ENCODE data around the gene LYST. TPM values are rescaled to one million over a fixed set of nuclear protein-coding genes. Genes with fewer than 3 reads are reported as not detected.

Gene LYST
- total RNA-seq, 1 donor: 88.9 TPM

GRCh38 chr1:235646463-235646862 is 220.2 kb downstream of the LYST start:
- no peak for DNase-seq (ENCODE audit: low read depth)
- H3K4me3 ChIP-seq (ENCODE audit: low read depth, low read length): no peak overlapping the region
- TF ChIP-seq, protein P1, sequence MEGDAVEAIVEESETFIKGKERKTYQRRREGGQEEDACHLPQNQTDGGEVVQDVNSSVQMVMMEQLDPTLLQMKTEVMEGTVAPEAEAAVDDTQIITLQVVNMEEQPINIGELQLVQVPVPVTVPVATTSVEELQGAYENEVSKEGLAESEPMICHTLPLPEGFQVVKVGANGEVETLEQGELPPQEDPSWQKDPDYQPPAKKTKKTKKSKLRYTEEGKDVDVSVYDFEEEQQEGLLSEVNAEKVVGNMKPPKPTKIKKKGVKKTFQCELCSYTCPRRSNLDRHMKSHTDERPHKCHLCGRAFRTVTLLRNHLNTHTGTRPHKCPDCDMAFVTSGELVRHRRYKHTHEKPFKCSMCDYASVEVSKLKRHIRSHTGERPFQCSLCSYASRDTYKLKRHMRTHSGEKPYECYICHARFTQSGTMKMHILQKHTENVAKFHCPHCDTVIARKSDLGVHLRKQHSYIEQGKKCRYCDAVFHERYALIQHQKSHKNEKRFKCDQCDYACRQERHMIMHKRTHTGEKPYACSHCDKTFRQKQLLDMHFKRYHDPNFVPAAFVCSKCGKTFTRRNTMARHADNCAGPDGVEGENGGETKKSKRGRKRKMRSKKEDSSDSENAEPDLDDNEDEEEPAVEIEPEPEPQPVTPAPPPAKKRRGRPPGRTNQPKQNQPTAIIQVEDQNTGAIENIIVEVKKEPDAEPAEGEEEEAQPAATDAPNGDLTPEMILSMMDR (IDR thresholded peaks at IDR 0.05; ENCODE audit: insufficient read depth, low read depth, low read length): no peak

- TF ChIP-seq, protein P1 (IDR thresholded peaks at IDR 0.05; ENCODE audit: insufficient read depth, low read depth, low read length): no peak
- H3K4me3 ChIP-seq (ENCODE audit: low read depth, low read length): no peak overlapping the region
- no peak for DNase-seq (ENCODE audit: low read depth)
Observed at GRCh38 chr1:235644693-235645305, 221.9 kb downstream of the LYST start.

DNA sequence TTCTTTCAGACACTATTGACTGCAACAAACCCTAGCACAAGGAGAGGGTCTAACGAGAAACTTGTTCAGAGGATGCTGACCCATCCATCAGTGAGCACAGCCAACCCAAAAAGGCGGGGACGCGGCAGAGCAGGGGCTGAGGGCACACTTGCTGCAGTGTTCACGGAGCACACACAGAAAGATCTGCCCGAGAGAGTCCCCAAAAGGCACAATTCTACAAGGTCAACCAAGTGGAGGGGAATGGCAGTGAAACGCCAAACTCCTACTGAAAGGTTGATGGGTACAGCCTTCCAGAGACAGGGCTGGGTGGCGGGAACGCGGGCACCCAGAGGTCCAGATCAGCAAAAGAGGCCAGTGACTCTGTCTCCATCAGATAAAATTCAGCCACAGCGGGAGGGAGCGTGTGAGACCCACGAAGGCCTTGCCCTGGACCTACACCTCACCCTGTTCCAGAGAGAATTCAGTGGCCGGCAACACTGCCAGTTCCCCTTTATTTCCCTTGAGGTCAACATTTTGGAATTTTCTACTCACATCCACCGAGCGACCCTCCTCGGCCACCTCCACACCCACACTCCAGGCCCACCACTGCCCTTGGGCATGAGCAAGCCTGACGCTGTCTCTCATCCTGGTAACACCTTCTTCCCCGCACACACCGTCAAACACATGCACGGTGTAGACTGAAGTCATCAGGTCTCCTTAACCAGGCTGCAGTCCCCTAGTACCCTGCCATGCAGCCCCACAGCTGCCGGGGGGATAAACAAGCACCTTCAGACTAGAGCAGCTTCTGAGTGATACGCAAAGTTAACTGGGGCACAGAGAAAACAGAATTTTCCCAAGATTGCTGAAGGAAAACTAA is 222.6 kb downstream of the LYST start:
- DNase-seq (ENCODE audit: low read depth): no peak
- H3K4me3 ChIP-seq (ENCODE audit: low read depth, low read length): no peak overlapping the region
- TF ChIP-seq, protein P1 (IDR thresholded peaks at IDR 0.05; ENCODE audit: insufficient read depth, low read depth, low read length): no peak

DNA sequence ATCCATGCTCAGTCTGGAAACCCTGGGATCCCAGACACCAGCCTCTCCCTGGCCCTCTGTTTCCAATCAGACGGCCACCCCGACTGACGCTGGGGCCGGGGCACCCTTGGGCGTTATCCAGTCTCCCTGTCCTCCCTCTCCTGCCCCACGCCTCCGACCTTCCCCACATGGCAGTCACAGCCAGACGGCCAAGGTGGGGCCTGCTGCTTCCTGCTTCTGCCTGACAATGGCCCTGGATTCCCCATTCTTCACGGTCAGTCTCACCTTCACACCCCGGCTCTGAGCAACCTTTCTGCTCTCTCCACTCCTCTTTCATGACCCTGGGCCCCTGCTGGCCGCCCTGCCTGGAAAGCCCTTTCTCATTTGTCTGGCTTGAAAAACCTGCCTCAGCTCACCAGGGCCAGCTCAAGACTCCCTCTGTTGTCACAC is 223.7 kb downstream of the LYST start:
- TF ChIP-seq, protein P1 (IDR thresholded peaks at IDR 0.05; ENCODE audit: insufficient read depth, low read depth, low read length): no peak
- no peak overlapping the region for H3K4me3 ChIP-seq (ENCODE audit: low read depth, low read length)
- DNase-seq (ENCODE audit: low read depth): no peak

GRCh38 chr1:235642011-235642942 is 224.4 kb downstream of the LYST start:
- TF ChIP-seq, protein P1 (IDR thresholded peaks at IDR 0.05; ENCODE audit: insufficient read depth, low read depth, low read length): no peak
- DNase-seq (ENCODE audit: low read depth): peak; percentile 68
- no peak overlapping the region for H3K4me3 ChIP-seq (ENCODE audit: low read depth, low read length)

DNA sequence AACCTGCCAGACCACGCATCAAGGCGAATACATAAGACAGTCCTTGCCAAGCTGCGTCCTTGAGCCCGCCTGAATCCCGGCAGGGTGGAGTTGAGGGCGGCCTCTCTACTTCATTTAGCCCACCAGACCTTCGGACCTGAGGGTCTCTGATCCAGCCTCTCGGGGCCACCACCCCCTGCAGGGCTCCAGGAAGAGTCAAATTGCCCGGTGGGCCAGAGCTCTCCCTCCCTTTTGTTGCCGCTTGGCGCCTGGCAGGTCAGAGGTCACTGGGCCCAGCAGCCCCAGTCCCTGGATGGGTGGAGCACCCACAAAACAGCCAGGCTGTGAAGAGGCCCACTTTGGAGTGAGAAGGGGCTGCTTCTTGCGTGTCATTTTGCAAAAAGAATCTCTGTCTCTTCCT is 226.1 kb downstream of the LYST start:
- H3K4me3 ChIP-seq (ENCODE audit: low read depth, low read length): no peak overlapping the region
- no peak for DNase-seq (ENCODE audit: low read depth)
- TF ChIP-seq, protein P1 (IDR thresholded peaks at IDR 0.05; ENCODE audit: insufficient read depth, low read depth, low read length): no peak

Data from fibroblast of villous mesenchyme (primary cell).